ENCODE results near the gene METTL6. TPM values are rescaled to one million over a fixed set of nuclear protein-coding genes. Genes with fewer than 3 reads are reported as not detected.

METTL6 gene
- total RNA-seq, 1 experiment from 2014 or later = 18.9 TPM

DNA sequence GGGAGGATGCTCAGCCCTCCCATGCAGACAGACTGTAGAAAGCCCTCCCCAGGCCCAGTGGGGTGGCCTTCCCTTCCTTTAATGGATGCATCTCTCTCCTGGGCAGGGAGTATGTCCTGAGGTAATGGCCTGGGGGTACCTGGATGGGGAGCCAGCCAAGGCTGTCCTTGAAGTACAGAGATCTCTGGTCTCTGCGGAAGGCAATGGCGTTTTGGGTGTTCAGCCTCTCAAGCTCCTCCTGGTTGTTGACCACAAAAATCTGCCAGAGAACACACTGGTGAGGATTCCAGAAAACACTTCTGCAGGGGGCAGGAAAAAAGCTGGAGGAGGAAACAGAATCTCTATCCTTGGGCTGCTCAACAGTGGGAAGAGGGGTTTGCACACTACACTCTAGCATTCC, 29.0 kb upstream of the METTL6 start:
- CTCF ChIA-PET = no interaction called here
- Histone ChIP-seq H3K9me3 (no peaks in the 10 kb centered on the region), H3K27me3 (replicated peaks; ENCODE audit: control insufficient read depth, insufficient read depth, low read length) (no peaks in the 10 kb centered on the region), H3K4me1 (peaks cover 5% of the 10 kb centered on the region), H3K4me3 (ENCODE audit: low read depth, low read length) (no peak overlapping the region), H3K36me3 (ENCODE audit: control insufficient read depth, insufficient read depth, low read length) (no peaks in the 10 kb centered on the region)
- H3K27ac Mint-ChIP-seq (ENCODE audit: unreplicated experiment) = no peak overlapping the region
- peaks cover 4% of the 10 kb centered on the region for H3K36me3 Mint-ChIP-seq (ENCODE audit: insufficient read depth, unreplicated experiment)
- peaks cover 6% of the 10 kb centered on the region for H3K4me1 Mint-ChIP-seq (ENCODE audit: low read depth, unreplicated experiment)
- intact Hi-C loops (cut with micrococcal nuclease; ENCODE audit: unreplicated experiment) = loop anchor here (10.0 kb wide), 1 partner anchor 98 kb away; no protein-coding TSS in a partner anchor
- BruUV-seq (replicated peaks) = no TSS peak
- no peak overlapping the region for H3K4me3 Mint-ChIP-seq (ENCODE audit: unreplicated experiment)
- peaks cover 5% of the 10 kb centered on the region for H3K27me3 Mint-ChIP-seq (ENCODE audit: insufficient read depth, unreplicated experiment)
- TF ChIP-seq, protein P1, sequence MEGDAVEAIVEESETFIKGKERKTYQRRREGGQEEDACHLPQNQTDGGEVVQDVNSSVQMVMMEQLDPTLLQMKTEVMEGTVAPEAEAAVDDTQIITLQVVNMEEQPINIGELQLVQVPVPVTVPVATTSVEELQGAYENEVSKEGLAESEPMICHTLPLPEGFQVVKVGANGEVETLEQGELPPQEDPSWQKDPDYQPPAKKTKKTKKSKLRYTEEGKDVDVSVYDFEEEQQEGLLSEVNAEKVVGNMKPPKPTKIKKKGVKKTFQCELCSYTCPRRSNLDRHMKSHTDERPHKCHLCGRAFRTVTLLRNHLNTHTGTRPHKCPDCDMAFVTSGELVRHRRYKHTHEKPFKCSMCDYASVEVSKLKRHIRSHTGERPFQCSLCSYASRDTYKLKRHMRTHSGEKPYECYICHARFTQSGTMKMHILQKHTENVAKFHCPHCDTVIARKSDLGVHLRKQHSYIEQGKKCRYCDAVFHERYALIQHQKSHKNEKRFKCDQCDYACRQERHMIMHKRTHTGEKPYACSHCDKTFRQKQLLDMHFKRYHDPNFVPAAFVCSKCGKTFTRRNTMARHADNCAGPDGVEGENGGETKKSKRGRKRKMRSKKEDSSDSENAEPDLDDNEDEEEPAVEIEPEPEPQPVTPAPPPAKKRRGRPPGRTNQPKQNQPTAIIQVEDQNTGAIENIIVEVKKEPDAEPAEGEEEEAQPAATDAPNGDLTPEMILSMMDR (IDR thresholded peaks at IDR 0.05; ENCODE audit: insufficient read depth in 1 of 2, low read depth in 1 of 2, low read length in 1 of 2, severe bottlenecking in 1 of 2, unreplicated experiment in 1 of 2) = no peak
- no peaks in the 10 kb centered on the region for H3K9me3 Mint-ChIP-seq (ENCODE audit: unreplicated experiment)
- no peak for DNase-seq
- POLR2A ChIA-PET = no interaction called here

DNA sequence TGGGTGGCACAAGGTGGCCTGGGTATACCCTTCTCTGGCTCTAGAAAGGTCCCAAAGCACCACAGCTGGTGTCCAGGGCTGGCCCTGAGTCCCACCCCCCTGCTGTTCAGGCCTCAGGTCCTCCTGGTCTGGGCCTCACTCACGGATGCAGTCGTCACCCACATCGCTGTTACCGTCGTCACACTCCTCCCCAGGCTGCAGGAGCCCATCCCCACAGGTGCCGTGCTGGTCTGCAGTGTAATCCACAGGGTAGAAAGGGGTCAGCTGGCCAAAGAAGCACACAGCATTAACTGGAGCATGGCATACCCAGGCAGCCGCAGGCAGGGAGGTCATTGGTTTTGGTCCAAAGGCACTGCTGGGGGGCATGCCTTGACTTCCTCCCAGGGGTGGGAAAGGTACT, 28.4 kb upstream of the METTL6 start:
- Mint-ChIP-seq H3K4me3 (ENCODE audit: unreplicated experiment) (no peak overlapping the region), H3K9me3 (ENCODE audit: unreplicated experiment) (no peaks in the 10 kb centered on the region), H3K36me3 (ENCODE audit: insufficient read depth, unreplicated experiment) (no peaks in the 10 kb centered on the region), H3K4me1 (ENCODE audit: low read depth, unreplicated experiment) (peaks cover 8% of the 10 kb centered on the region), H3K27me3 (ENCODE audit: insufficient read depth, unreplicated experiment) (peaks cover 5% of the 10 kb centered on the region), H3K27ac (ENCODE audit: unreplicated experiment) (no peak overlapping the region)
- no peaks in the 10 kb centered on the region for H3K36me3 ChIP-seq (ENCODE audit: control insufficient read depth, insufficient read depth, low read length)
- intact Hi-C loops (cut with micrococcal nuclease; ENCODE audit: unreplicated experiment) = loop anchor here (10.0 kb wide), 1 partner anchor 99 kb away; no protein-coding TSS in a partner anchor
- no TSS peak for BruUV-seq (replicated peaks)
- DNase-seq = no peak
- H3K4me3 ChIP-seq (ENCODE audit: low read depth, low read length) = no peak overlapping the region
- no peaks in the 10 kb centered on the region for H3K9me3 ChIP-seq
- ChIA-PET POLR2A (no interaction called here), CTCF (no interaction called here)
- peaks cover 5% of the 10 kb centered on the region for H3K4me1 ChIP-seq
- TF ChIP-seq, protein P1 (IDR thresholded peaks at IDR 0.05; ENCODE audit: insufficient read depth in 1 of 2, low read depth in 1 of 2, low read length in 1 of 2, severe bottlenecking in 1 of 2, unreplicated experiment in 1 of 2) = no peak
- H3K27me3 ChIP-seq (replicated peaks; ENCODE audit: control insufficient read depth, insufficient read depth, low read length) = no peaks in the 10 kb centered on the region

DNA sequence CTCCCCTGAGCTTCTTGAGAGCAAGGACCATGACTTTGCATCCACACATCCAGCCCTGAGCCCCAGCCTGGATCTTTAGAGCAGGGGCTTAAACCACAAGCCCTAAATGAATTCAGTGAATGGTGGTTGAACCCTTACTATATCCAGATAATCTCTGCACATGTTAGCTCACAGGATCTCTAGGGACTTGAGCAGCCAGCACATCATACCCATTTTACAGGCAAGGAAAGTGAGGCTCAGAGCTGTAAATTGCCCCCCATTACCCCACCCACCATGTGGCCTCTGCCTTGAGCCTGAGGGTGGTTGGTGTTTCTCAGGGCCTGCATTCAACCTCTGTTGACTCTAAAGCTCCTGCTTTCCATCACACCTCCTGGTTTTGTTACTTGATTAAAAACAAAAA, 27.6 kb upstream of the METTL6 start:
- intact Hi-C loops (cut with micrococcal nuclease; ENCODE audit: unreplicated experiment) = loop anchor here (10.0 kb wide), 1 partner anchor 100 kb away; no protein-coding TSS in a partner anchor
- POLR2A ChIA-PET = no interaction called here
- BruUV-seq (replicated peaks) = no TSS peak

More for the DNA sequence above, 27.6 kb upstream of the METTL6 start:
- TF ChIP-seq, protein P1 (IDR thresholded peaks at IDR 0.05; ENCODE audit: insufficient read depth in 1 of 2, low read depth in 1 of 2, low read length in 1 of 2, severe bottlenecking in 1 of 2, unreplicated experiment in 1 of 2) = no peak
- CTCF ChIA-PET = no interaction called here
- no peaks in the 10 kb centered on the region for H3K9me3 Mint-ChIP-seq (ENCODE audit: unreplicated experiment)
- no peak overlapping the region for H3K4me3 Mint-ChIP-seq (ENCODE audit: unreplicated experiment)
- no peak for DNase-seq
- peaks cover 5% of the 10 kb centered on the region for H3K4me1 ChIP-seq
- no peak overlapping the region for H3K4me3 ChIP-seq (ENCODE audit: low read depth, low read length)
- H3K9me3 ChIP-seq = no peaks in the 10 kb centered on the region
- H3K36me3 Mint-ChIP-seq (ENCODE audit: insufficient read depth, unreplicated experiment) = no peaks in the 10 kb centered on the region
- H3K27ac Mint-ChIP-seq (ENCODE audit: unreplicated experiment) = no peak overlapping the region
- peaks cover 12% of the 10 kb centered on the region for H3K4me1 Mint-ChIP-seq (ENCODE audit: low read depth, unreplicated experiment)
- no peaks in the 10 kb centered on the region for H3K36me3 ChIP-seq (ENCODE audit: control insufficient read depth, insufficient read depth, low read length)
- peaks cover 2% of the 10 kb centered on the region for H3K27me3 Mint-ChIP-seq (ENCODE audit: insufficient read depth, unreplicated experiment)
- H3K27me3 ChIP-seq (replicated peaks; ENCODE audit: control insufficient read depth, insufficient read depth, low read length) = no peaks in the 10 kb centered on the region
